ENCODE data around the gene EDARADD. TPM values are rescaled to one million over a fixed set of nuclear protein-coding genes. Genes with fewer than 3 reads are reported as not detected.

EDARADD gene
- polyA plus RNA-seq, 1 donor, result 0.66 TPM

- Histone ChIP-seq H3K9me3 (ENCODE audit: control insufficient read depth, low read depth, low read length) (no peaks in the 10 kb centered on the region), H3K36me3 (ENCODE audit: control insufficient read depth, insufficient read depth, low read length) (no peaks in the 10 kb centered on the region), H3K27me3 (ENCODE audit: control insufficient read depth, insufficient read depth, low read length) (peaks cover 26% of the 10 kb centered on the region), H3K27ac (ENCODE audit: low read length) (no peak overlapping the region), H3K4me1 (ENCODE audit: control insufficient read depth, insufficient read depth, low read length) (no peaks in the 10 kb centered on the region), H3K4me3 (ENCODE audit: low read length) (no peak overlapping the region)
- no peak for DNase-seq
- WGBS (ENCODE audit: insufficient coverage, low lambda C conversion rate), result no CpG with 5 or more reads among the region's 5 CpGs
These were observed 3.1 kb upstream of the EDARADD start for GRCh38 chr1:236391008-236391407.

GRCh38 chr1:236392182-236392581 lies 1.9 kb upstream of the EDARADD start:
- DNase-seq, result no peak
- Histone ChIP-seq H3K27me3 (ENCODE audit: control insufficient read depth, insufficient read depth, low read length) (peaks cover 38% of the 10 kb centered on the region), H3K4me3 (ENCODE audit: low read length) (no peak overlapping the region), H3K36me3 (ENCODE audit: control insufficient read depth, insufficient read depth, low read length) (no peaks in the 10 kb centered on the region), H3K9me3 (ENCODE audit: control insufficient read depth, low read depth, low read length) (no peaks in the 10 kb centered on the region), H3K4me1 (ENCODE audit: control insufficient read depth, insufficient read depth, low read length) (no peaks in the 10 kb centered on the region), H3K27ac (ENCODE audit: low read length) (no peak overlapping the region)
- whole genome bisulfite sequencing (ENCODE audit: insufficient coverage, low lambda C conversion rate), result no CpG with 5 or more reads among the region's 2 CpGs

GRCh38 chr1:236394879-236395229 lies 768 bp downstream of the EDARADD start:
- Histone ChIP-seq H3K27me3 (ENCODE audit: control insufficient read depth, insufficient read depth, low read length) (peaks cover 57% of the 10 kb centered on the region), H3K4me1 (ENCODE audit: control insufficient read depth, insufficient read depth, low read length) (peaks cover 6% of the 10 kb centered on the region), H3K9me3 (ENCODE audit: control insufficient read depth, low read depth, low read length) (no peaks in the 10 kb centered on the region), H3K27ac (ENCODE audit: low read length) (no peak overlapping the region), H3K36me3 (ENCODE audit: control insufficient read depth, insufficient read depth, low read length) (no peaks in the 10 kb centered on the region), H3K4me3 (ENCODE audit: low read length) (peak overlapping the region; percentile 43)
- no peak for DNase-seq
- WGBS (ENCODE audit: insufficient coverage, low lambda C conversion rate), result no CpG with 5 or more reads among the region's 17 CpGs

GRCh38 chr1:236395230-236395946 lies 1.3 kb downstream of the EDARADD start:
- peak; percentile 7 to 39 for DNase-seq
- peaks cover 61% of the 10 kb centered on the region for H3K27me3 ChIP-seq (ENCODE audit: control insufficient read depth, insufficient read depth, low read length)
- H3K4me3 ChIP-seq (ENCODE audit: low read length), result peak overlapping the region; percentile 43
- H3K36me3 ChIP-seq (ENCODE audit: control insufficient read depth, insufficient read depth, low read length), result no peaks in the 10 kb centered on the region
- no CpG with 5 or more reads among the region's 86 CpGs for WGBS (ENCODE audit: insufficient coverage, low lambda C conversion rate)
- H3K4me1 ChIP-seq (ENCODE audit: control insufficient read depth, insufficient read depth, low read length), result peaks cover 6% of the 10 kb centered on the region
- no peak overlapping the region for H3K27ac ChIP-seq (ENCODE audit: low read length)
- H3K9me3 ChIP-seq (ENCODE audit: control insufficient read depth, low read depth, low read length), result no peaks in the 10 kb centered on the region

- Histone ChIP-seq H3K27me3 (ENCODE audit: control insufficient read depth, insufficient read depth, low read length) (peaks cover 63% of the 10 kb centered on the region), H3K36me3 (ENCODE audit: control insufficient read depth, insufficient read depth, low read length) (no peaks in the 10 kb centered on the region), H3K9me3 (ENCODE audit: control insufficient read depth, low read depth, low read length) (no peaks in the 10 kb centered on the region), H3K4me3 (ENCODE audit: low read length) (peak overlapping the region; percentile 18), H3K27ac (ENCODE audit: low read length) (no peak overlapping the region), H3K4me1 (ENCODE audit: control insufficient read depth, insufficient read depth, low read length) (peaks cover 6% of the 10 kb centered on the region)
- DNase-seq, result no peak
- 15% methylated on average over 6 of the region's 24 CpGs for WGBS (ENCODE audit: insufficient coverage, low lambda C conversion rate)
These were observed 2.0 kb downstream of the EDARADD start for GRCh38 chr1:236395947-236396664.

GRCh38 chr1:236396665-236397043 lies 2.6 kb downstream of the EDARADD start:
- Histone ChIP-seq H3K4me1 (ENCODE audit: control insufficient read depth, insufficient read depth, low read length) (peaks cover 6% of the 10 kb centered on the region), H3K36me3 (ENCODE audit: control insufficient read depth, insufficient read depth, low read length) (no peaks in the 10 kb centered on the region), H3K27ac (ENCODE audit: low read length) (no peak overlapping the region), H3K4me3 (ENCODE audit: low read length) (no peak overlapping the region), H3K9me3 (ENCODE audit: control insufficient read depth, low read depth, low read length) (no peaks in the 10 kb centered on the region), H3K27me3 (ENCODE audit: control insufficient read depth, insufficient read depth, low read length) (peaks cover 60% of the 10 kb centered on the region)
- DNase-seq, result no peak
- WGBS (ENCODE audit: insufficient coverage, low lambda C conversion rate), result 100% methylated on average over 1 of the region's 2 CpGs

- peaks cover 60% of the 10 kb centered on the region for H3K27me3 ChIP-seq (ENCODE audit: control insufficient read depth, insufficient read depth, low read length)
- DNase-seq, result no peak
- H3K36me3 ChIP-seq (ENCODE audit: control insufficient read depth, insufficient read depth, low read length), result no peaks in the 10 kb centered on the region
- peaks cover 6% of the 10 kb centered on the region for H3K4me1 ChIP-seq (ENCODE audit: control insufficient read depth, insufficient read depth, low read length)
- no peaks in the 10 kb centered on the region for H3K9me3 ChIP-seq (ENCODE audit: control insufficient read depth, low read depth, low read length)
- no peak overlapping the region for H3K27ac ChIP-seq (ENCODE audit: low read length)
- WGBS (ENCODE audit: insufficient coverage, low lambda C conversion rate), result 100% methylated on average over 1 of the region's 4 CpGs
- no peak overlapping the region for H3K4me3 ChIP-seq (ENCODE audit: low read length)
These were observed 3.2 kb downstream of the EDARADD start for GRCh38 chr1:236397173-236397759.

GRCh38 chr1:236398538-236398937 lies 4.5 kb downstream of the EDARADD start:
- WGBS (ENCODE audit: insufficient coverage, low lambda C conversion rate), result 20% methylated on average over 1 of the region's 10 CpGs
- Histone ChIP-seq H3K36me3 (ENCODE audit: control insufficient read depth, insufficient read depth, low read length) (no peaks in the 10 kb centered on the region), H3K9me3 (ENCODE audit: control insufficient read depth, low read depth, low read length) (no peaks in the 10 kb centered on the region), H3K4me1 (ENCODE audit: control insufficient read depth, insufficient read depth, low read length) (peaks cover 6% of the 10 kb centered on the region), H3K27me3 (ENCODE audit: control insufficient read depth, insufficient read depth, low read length) (peaks cover 58% of the 10 kb centered on the region), H3K4me3 (ENCODE audit: low read length) (no peak overlapping the region), H3K27ac (ENCODE audit: low read length) (no peak overlapping the region)
- DNase-seq, result no peak

- H3K4me1 ChIP-seq (ENCODE audit: control insufficient read depth, insufficient read depth, low read length), result peaks cover 6% of the 10 kb centered on the region
These were observed 6.0 kb downstream of the EDARADD start for GRCh38 chr1:236400061-236400603.

GRCh38 chr1:236401698-236402097 lies 7.6 kb downstream of the EDARADD start:
- no peak for DNase-seq
- peaks cover 31% of the 10 kb centered on the region for H3K27me3 ChIP-seq (ENCODE audit: control insufficient read depth, insufficient read depth, low read length)
- 67% methylated on average over 1 of the region's 7 CpGs for WGBS (ENCODE audit: insufficient coverage, low lambda C conversion rate)
- no peaks in the 10 kb centered on the region for H3K9me3 ChIP-seq (ENCODE audit: control insufficient read depth, low read depth, low read length)
- peaks cover 6% of the 10 kb centered on the region for H3K4me1 ChIP-seq (ENCODE audit: control insufficient read depth, insufficient read depth, low read length)
- H3K27ac ChIP-seq (ENCODE audit: low read length), result no peak overlapping the region
- no peaks in the 10 kb centered on the region for H3K36me3 ChIP-seq (ENCODE audit: control insufficient read depth, insufficient read depth, low read length)
- H3K4me3 ChIP-seq (ENCODE audit: low read length), result no peak overlapping the region

More at GRCh38 chr1:236400061-236400603, 6.0 kb downstream of the EDARADD start:
- WGBS (ENCODE audit: insufficient coverage, low lambda C conversion rate), result 30% methylated on average over 3 of the region's 8 CpGs
- Histone ChIP-seq H3K27ac (ENCODE audit: low read length) (no peak overlapping the region), H3K9me3 (ENCODE audit: control insufficient read depth, low read depth, low read length) (no peaks in the 10 kb centered on the region), H3K36me3 (ENCODE audit: control insufficient read depth, insufficient read depth, low read length) (no peaks in the 10 kb centered on the region), H3K27me3 (ENCODE audit: control insufficient read depth, insufficient read depth, low read length) (peaks cover 45% of the 10 kb centered on the region), H3K4me3 (ENCODE audit: low read length) (no peak overlapping the region)
- no peak for DNase-seq

All from large intestine (tissue), 3 donors.